22Rv1 (cell line): ENCODE measurements around the gene DMAC2.

Experiments
- ZFX ChIP-seq: fragments of 450-650 bp; IDR thresholded peaks from 2 replicates; pipeline ENCODE4 v1.6.1; 2017; ENCODE audit warnings: antibody characterized with exemption, borderline replicate concordance
- TF ChIP-seq, protein P1 (sequence below): fragments of 450-650 bp; IDR thresholded peaks from 2 replicates; pipeline ENCODE4 v1.5.1; 2017; ENCODE audit warnings: mild to moderate bottlenecking

DNA sequence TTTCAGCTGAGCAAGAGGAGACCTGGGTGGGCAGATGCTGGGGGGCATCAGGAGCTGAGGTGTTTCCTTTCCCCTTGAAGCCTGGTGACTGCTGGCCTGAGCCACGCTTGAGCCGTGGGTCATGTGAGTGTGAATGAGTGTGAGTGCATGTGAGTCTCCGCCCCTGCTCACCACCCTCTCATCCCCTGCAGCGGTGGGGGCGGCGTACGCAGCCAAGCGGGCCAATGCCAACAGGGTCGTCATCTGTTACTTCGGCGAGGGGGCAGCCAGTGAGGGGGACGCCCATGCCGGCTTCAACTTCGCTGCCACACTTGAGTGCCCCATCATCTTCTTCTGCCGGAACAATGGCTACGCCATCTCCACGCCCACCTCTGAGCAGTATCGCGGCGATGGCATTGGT lies 17.7 kb downstream of the DMAC2 start:
- TF ChIP-seq, protein P1, sequence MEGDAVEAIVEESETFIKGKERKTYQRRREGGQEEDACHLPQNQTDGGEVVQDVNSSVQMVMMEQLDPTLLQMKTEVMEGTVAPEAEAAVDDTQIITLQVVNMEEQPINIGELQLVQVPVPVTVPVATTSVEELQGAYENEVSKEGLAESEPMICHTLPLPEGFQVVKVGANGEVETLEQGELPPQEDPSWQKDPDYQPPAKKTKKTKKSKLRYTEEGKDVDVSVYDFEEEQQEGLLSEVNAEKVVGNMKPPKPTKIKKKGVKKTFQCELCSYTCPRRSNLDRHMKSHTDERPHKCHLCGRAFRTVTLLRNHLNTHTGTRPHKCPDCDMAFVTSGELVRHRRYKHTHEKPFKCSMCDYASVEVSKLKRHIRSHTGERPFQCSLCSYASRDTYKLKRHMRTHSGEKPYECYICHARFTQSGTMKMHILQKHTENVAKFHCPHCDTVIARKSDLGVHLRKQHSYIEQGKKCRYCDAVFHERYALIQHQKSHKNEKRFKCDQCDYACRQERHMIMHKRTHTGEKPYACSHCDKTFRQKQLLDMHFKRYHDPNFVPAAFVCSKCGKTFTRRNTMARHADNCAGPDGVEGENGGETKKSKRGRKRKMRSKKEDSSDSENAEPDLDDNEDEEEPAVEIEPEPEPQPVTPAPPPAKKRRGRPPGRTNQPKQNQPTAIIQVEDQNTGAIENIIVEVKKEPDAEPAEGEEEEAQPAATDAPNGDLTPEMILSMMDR, result no peak
- TF ChIP-seq ZFX, result no peak
